Measurements from ENCODE around the gene IPPK.

Gene IPPK

DNA sequence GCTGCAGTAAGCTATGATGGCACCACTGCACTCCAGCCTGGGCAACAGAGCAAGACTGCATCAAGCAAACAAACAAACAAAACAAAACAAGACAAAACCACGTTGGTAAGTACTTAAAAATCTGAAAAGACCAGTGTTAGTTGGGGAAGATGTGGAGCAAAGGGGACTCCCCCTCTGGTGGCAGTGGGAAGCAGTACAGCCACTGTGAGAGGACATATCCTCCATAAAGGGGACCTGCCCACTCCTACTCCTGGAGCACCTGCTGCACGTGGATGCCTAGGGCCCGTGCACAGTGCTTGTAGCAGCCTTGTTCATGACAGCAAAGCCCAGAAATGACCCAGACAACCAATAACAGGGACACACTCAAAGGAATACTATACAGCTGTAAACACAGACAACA lies 17.0 kb upstream of the IPPK start:
- DNase-seq, result no peak

DNA sequence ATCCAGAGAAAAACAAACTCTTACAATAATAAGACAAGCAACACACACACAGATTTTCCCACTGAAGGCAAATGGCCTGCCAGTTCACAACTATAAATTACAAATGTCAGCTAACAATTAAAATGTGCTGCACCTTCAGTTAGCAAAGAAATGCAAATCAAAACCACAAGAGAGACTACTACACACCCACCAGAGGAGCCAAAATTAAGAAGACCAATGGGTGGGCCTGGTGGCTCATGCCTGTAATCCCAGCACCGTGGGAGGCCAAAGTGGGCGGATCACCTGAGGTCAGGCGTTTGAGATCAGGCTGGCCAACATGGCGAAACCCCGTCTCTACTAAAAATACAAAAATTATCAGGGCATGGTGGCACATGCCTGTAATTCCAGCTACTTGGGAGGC lies 15.1 kb upstream of the IPPK start:
- no peak for DNase-seq

DNA sequence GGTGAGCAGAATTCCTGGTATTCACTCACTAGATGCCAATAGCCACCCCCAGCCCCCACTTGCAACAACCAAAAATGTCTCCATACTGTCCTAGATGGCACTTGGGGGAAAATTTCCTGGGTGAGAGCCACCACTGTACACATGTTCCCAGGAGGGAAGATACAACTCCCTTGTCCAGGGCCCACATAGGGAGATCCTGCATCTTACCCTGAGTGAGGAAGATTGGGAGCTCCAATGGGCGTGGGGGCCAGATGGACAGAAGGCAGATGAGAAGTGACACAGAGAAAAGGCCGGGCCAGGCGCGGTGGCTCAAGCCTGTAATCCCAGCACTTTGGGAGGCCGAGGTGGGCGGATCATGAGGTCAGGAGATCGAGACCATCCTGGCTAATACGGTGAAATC lies 12.3 kb upstream of the IPPK start:
- DNase-seq, result no peak

DNA sequence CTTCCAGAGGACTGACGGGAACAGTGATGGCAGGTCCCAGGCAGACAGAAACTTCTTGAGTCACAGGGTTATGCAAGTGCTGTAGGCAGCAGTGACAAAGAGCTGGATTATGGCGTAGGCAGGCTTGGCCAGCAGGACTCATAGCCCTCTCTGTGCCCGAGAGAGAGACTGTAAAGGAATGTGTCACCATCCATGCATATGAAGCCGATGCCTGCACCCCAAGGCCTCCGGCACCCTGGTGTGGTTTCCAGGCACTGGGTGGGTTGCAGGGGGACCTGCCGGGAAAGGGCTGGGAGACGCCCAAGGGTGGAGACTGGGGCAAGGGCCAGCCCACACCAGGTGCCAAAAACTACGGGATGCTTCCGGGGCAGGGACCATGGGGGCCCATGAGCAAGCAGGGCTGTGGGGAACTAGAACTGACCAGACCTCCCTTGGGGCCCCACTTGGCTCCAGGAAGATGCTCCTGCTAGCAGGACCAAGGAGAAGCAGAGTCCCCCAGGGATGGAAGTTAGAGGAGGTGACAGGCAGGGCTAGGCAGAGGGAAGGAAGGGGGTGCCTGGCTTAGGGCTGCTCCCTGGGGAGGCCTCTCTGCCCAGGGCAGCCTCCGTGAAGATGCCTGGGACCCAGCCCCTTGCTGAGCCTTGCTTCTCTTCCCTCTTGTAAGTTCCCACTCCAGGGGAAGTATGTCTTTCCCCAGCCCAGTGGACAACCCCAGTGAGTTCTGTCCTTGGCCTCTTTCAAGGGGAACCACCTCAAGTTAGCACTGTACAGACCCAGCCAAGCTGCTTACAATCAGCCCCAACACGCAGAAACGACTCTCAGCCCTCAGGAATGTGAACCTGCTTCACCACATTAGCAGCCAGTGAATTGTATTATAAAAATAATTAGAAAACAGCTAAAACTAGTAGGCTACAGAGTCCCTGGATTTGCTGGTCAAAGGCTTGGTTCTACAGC lies 10.5 kb upstream of the IPPK start:
- DNase-seq, result no peak

DNA sequence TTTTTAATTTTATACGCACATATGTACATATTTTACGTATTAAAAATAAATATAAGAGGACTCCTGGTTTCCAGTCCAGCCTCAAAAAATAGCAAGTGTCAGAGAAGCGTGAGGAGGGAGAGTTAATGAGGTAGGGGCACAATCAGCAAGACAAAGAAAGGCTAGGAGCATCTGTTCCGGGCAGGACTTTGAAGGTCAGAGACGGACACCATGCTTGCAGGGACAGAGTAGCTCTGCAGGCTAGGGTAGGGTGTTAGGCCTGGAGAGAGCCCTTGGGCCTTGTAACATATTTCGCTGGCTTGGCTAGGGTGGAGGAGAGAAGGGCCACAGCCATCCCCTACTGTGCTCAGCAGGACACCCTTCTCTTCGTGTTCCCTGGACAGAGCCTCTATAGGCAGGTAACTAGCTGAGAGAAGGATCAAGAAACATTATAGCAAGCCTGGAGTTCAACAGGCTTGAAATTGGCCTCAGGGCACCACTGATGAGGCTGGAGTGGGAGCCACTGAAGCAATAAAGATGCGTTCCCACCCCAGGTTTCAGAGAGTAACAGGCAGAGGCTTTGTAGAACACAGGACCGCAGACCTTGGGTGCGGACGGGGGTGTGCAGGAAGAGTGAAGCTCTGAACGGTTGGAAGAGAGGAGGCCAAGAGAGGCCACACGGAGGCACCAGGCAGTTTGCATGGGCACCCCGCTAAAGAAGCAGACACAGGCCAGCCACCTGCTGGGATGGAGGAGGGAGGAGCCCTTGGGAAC lies 9.7 kb upstream of the IPPK start:
- no peak for DNase-seq

DNA sequence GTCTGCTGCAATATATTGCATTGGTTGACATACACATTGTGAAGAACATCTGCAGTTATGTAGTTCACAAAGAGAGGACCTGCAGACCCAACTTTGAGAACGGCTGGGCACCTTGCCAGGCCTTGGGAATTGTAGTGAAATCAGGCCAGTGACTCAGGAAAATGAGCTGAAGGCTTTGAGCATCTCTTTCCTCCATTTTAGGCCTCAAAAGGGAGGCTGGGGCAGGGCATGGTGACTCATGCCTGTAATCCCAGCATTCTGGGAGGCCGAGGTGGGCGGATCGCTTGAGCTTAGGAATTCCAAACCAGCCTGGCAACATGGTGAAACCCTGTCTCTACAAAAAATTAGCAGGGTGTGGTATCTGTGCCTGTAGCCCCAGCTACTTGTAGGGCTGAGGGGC lies 1.4 kb upstream of the IPPK start:
- no peak for DNase-seq

DNA sequence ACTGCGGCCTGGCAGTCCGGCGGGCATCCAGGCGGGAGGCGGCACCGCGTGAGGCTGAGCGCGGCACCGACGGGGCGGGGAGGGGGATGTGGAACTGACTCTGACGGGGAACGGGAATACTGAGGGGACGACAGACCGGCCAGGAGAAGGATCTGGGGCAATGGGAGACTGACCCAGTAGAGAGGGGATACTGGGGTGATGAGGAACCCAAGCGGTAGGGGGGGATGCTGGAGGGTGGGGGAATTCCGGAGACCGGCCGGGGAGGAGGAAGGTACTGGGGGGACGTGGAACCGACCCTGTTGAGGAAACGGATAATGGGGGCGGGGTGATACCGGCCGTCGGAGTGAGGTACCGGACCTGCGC lies 423 bp downstream of the IPPK start:
- no peak for DNase-seq

DNA sequence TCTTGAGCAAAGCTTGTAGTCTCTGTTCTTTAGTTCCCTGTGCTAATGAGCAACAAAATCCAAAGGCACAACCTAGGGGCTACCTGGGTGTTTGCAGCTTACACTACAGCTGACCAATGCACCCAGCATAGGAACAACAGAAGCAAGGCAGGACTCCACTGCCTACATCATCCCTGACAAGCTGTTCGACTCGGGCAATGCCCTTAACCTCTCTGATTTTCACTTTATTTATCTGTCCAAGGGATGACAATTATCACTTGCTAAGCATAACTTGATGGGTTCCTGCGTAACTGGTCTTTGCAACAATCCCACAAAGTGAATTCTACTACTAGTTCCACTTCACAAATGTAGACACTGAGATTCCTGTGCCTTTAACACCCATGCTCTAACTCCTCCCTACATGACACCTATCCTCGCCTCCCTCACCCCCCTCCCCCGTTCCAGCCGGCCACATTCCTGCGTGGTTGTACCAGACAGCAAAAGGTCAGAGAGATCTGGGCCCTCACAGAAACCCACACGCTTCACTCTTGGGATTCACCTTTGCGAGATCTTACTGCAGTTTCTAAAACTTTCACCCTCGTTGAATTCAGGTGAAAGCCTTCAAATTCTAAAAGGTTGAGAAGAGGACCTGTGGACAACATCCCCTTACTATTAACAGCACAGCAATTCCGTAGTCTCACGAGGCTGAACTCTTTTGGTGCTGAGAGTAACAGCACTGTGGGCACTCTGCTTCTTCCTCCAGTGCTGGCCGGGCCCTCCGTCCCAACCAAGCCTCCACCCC lies 995 bp downstream of the IPPK start:
- DNase-seq, result no peak

DNA sequence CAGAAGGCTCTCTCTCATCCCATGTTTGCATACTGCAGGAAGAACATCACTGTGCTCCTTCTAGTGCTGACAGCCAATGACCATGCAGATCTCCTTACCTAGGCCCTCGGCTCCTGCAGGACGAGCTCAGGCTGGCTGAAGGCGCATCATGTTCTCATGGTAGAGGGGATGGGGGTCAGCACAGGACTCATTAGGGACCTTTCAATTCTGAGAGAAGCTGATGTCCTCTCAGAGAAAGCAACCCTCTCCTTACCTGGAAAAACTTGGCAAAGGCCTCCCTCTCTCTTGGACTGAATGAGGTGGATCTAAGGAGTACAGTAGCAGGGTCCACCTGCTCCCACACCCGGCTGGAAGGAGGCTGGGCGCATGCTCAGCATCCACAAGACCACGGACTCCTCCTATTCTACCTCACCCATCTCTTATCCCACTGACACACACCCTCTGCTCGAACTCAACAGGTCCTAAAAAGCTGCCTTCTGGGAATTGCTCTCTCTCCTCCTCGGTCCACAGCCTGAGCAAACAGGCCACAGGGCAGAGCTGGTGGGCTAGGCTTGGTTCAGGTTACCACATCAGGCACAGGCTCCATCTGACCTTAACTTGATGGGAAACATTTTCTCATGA lies 2.9 kb downstream of the IPPK start:
- DNase-seq, result no peak

DNA sequence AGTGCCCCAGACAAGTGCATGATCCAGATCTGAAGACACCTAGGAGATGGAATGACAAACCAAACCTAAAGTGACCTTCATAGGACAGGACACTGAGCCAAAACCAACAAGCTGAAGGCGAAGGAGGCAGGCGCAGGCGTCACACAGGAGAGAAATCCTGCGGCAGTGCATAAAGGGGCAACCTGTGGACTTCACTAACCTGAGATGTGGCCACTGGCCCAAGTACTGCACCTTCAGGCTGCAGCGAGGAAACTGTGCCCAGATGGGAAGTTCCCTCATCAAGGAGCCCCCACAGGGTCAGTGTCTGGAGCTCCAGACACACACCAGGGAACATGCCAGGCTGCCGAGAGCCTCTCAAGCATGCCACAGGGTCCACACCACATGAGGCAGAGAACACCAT lies 3.7 kb downstream of the IPPK start:
- DNase-seq, result no peak

DNA sequence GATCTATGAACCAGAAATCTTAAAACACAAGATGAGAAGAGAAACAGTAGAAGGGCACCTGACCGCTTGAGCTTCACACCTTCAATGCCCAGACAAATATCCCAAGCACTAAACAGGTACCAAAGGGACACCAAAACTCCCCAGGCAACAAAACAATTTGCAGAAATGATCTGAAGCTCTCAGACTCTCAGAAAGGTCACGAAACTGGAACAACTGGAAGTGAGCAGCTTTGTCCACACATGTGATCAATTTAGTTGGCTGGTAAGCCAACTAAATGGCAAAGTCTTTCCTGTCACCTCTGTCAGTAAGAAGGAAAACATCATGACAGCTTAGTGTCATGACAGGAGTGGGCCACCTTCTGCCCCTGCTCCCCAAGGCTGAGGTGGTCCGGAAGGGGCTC lies 4.1 kb downstream of the IPPK start:
- DNase-seq, result no peak

DNA sequence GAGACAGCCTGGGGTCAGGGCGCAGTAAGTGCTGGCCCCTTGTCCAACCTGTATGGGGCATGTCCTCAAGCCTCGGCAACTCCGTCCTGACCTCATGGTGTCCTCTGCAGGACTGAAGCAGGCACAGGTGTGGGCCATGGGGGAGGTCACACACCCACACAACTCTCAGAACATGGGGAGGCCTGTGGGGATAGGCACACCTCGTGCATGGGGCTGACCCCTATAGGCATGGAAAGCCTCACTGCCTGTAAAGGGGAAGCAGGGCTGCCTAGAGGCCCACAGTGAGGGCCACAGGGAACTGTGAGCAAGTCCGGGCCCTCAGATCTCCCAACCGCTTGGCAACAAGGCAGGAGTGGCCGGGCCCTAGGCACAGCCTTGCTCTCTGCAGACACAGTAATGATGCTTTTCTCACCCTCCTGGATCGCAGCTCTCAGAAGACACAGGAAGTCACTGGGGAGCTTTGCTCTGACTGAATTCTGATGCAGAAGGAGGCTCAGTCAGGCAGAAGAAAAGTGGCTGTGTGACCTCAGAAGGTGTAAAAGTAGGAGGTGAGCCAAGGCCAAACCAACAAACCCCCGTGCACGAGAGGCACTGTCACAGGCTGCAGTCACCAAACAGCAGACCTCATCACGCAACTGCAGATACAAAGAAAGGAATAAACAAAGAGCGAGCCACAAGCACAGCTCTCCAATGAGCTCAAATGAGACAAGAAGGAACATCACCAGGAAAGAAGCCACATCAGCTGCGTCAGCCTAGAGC lies 5.4 kb downstream of the IPPK start:
- no peak for DNase-seq

DNA sequence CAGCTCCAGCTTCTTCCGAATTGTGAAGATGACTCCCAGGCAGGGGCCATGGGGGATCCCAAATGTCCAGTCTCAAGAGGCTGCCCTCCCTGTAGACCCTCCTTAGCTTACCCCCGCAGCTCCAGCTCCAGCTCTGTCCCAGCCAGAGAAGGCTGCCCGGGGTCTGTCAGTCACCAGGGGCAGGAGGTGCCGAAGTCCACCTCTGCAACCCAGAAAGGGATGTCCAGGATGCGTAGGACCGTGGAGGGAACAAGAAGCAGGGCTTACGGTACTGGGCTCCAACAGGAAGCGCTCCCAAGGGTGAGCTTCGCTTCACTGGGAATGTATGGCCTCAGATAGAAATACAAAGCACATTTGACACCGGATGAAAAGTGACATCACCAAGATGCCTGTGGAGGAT lies 6.0 kb downstream of the IPPK start:
- no peak for DNase-seq

DNA sequence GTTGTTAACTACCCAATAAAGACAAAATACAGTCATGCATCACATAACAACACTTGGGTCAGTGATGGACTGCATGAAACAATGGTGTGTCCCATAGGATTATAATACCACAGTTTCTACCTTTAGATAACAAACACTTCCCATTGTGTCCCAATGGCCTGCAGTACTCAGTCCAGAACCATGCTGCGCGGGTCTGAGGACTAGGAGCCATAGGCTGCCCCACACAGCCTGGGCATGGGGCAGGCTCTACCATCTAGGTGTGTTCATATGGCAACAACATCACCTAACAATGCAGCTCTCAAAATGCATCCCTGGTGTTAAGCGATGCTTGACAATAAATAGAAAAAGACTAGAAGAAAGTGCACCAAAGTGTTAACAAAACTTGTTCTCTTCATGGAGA lies 6.8 kb downstream of the IPPK start:
- no peak for DNase-seq

DNA sequence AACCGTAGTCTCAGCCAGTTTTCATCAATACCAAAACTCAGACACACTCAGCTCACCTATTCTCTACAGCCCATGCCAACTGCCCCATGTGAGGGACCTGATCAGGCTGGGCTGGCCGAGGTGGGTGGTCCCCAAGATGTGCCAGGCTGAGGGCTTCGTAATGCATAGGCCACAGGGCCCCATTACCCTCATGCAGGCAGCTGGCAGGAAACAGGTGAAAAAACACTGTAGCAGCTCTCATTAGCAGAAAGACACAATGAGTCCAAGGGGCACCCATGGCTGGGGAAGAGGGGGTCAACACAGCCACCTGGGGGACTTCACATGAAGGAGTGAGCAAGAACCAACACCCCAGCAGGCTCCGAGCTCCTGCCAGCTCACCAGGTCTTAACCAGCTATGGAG lies 8.2 kb downstream of the IPPK start:
- DNase-seq, result no peak

DNA sequence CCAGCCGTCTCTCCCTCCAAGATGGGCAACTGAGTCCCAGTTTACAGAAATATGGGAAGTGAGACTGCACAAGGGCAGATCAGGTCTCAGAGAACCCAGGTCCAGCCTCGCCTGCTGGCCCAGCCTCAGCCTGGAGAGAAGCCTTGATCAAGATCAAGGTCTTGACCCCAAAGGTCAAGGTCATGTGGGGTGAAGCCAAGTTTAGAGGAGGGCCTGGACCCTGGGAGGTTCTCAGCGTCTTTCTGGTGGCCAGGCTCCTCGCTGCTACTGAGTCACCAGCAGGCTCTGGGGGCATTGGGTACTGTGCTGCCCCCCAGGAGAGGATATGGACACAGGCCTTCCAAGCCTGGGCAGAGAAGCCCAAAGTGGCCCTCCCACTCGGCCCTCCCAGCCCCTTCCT lies 8.8 kb downstream of the IPPK start:
- DNase-seq, result no peak

DNA sequence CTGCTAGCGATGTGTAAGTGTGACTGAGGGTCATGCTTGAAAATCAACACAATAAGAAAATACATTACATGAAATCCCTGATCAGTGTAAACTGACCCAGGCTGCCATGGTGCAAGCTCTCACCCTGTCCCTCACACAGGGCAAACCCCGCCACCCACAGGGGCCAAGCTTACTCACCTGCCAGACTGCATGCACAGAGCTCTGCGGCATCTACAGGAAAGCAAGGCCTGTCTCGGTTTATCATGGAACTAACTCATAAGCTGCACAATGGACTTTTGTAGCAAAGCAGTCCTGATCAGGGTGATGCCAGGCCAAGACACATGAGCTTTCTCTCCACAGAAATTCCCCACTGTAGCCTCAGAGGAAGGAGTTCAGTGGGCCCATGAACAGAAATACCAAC lies 9.7 kb downstream of the IPPK start:
- DNase-seq, result no peak

DNA sequence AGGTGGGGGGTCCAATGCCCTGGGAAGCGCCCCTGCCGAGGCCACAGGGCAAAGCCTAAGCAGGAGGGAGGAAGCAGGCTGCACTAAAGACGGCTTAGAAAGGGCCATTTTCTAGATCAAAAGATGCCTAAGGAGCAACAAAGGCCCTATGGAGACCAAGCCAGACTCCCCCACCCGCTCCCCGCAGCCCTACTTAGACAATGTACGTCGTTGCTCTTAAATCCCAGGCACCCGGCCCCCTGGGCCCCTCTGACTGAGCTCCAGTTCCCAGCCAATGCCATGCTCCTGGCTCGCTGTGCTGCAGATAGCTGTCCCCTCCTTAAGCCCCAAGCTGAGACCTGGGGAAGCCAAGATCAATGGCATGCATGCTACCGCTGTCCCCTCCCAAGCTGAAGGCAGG lies 10.3 kb downstream of the IPPK start:
- DNase-seq, result no peak

DNA sequence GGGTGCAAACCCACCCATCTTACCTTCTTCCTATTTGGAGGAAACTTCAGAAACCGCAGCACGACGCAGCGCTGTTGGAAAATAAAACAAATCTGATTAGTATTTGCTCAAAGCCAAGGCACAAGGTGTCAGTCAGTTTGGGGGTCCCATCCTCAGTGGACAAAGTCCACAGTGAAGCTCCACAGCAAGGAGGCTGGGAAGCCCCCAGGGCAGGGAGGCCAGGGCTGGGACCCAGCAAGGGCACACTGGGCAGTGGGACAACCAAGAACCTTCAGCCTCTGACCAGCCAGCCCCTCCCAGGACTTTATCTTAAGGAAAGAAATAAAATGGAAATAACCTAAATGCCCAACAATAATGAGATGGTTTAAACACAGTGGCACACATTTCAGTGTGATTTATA lies 11.3 kb downstream of the IPPK start:
- DNase-seq, result no peak

DNA sequence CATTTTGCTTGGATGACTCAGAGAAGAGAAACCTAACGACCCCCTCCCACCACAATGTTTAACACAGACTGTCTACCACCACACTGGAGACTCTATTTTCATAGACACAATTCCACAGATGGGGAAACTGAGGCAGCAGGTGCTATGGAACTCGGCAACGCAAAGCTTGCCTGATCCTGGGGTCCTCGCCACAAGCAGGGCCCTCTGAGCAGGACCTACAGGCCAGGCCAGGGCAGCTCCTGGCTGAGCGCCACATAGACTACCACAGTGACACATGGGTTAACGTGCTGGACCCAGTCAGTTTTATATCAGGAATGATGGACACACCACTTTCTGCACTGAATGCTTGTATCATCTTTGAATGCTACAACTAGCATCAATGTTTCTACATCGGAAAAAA lies 11.8 kb downstream of the IPPK start:
- DNase-seq, result no peak

DNA sequence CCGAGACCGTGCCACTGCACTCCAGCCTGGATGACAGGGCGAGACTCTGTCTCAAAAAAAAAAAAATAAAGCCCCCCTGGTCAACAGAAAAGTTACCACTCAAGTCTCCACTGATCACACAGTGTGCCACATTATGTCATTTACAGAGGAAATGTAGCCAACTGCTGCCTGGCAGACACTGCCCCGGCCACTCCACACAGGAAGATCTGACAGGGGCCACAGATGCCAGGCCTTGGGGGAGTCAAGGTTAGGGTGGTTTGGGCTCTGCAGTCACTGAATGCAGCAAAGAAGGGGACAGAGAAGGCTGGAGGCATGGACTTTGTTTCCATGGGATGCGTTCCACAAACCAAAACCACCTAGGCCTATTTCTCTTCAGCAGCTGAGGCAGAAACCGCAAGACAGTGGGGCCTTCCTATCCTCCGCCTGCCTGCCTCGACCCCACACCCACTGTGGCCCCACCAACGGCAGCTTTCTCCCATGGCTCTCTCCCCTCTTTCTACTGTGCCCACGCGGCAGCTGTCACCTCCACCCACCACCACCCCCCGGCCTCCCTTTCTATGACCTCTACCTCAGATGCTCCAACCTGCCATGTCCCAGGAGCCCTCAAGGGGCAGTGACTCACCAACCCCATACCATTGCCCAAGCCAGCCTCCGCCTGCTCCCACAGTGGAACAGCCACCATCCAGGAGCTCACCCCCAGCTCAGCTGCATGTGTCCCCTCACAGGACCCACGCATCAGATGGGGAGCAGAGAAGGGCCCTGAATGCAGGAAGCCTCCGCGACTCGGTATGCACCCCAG lies 12.4 kb downstream of the IPPK start:
- no peak for DNase-seq

DNA sequence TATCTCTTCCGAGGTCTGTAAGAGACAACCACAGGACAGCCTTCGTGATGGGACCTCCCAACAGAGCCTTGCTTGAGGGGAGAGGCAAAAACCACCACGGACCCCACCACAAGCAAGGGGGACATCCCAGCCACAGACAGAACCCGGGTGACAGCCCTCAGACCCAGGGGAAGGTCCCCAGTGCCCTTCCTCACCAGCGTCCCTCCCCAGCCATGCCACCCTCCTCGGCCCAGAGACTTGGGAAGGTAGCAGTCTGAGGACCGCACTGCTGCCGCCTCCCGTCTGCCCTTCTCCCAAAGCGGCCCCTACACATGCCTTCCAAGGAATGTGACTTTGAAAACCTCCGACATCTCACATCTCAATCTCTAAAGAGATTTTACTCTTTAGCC lies 13.4 kb downstream of the IPPK start:
- DNase-seq, result no peak
